Activated T-cell treated with anti-CD3 and anti-CD28 coated beads for 24 hours (primary cell): Measurements from ENCODE around the gene JPH3.
A peak's percentile ranks its signal among the peaks of the same experiment; 100 is the strongest.
"Not testable (repeated sequence)": the region's sequence is repeated elsewhere in the genome, so short reads cannot be mapped to it uniquely, and the experiment has no call there.

ENCODE experiments used
- DNase-seq: peaks from one replicate; pipeline ENCODE4 v3.0.0-alpha.2; 2020; ENCODE audit warnings: low read depth

Gene JPH3

DNA sequence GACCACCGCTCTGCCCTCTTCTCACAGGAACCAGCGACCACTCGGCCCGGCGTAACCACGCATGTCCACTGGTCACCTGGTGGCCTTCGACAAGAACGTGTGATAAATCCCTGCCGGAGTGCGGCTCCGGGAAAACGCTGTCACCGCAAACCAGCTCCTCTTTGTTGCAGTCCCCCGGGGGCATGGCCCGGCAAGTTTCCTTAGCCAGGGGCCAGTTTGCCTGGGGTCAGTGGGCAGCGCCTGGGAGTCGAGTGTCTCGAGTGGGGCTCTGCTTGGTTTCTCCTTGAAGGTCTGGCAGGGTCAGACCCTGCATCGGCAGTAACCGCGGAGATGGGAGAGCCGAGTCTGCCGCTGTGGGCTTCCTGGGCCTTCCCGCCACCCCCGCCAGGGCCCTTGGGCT lies 52.5 kb downstream of the JPH3 start:
- no peak for DNase-seq

DNA sequence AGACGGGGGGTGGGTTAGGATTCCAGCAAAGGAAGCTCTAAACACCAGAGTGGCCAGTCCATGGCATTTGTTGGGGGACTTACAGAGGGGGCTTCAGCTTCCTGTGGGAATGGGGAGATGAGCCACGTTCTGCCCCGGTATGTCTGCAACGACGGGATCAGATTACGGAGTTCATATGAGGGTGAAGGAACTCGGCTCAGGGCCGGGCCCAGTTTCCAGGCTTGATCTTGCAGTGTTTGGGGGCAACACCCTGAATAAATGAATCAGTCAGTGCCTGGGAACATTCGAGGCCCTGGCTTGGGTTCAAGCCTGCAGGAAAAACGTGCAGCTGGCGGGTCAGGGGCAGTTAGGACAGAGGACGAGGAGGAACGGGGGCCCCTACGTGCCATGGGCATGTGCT lies 54.0 kb downstream of the JPH3 start:
- no peak for DNase-seq

DNA sequence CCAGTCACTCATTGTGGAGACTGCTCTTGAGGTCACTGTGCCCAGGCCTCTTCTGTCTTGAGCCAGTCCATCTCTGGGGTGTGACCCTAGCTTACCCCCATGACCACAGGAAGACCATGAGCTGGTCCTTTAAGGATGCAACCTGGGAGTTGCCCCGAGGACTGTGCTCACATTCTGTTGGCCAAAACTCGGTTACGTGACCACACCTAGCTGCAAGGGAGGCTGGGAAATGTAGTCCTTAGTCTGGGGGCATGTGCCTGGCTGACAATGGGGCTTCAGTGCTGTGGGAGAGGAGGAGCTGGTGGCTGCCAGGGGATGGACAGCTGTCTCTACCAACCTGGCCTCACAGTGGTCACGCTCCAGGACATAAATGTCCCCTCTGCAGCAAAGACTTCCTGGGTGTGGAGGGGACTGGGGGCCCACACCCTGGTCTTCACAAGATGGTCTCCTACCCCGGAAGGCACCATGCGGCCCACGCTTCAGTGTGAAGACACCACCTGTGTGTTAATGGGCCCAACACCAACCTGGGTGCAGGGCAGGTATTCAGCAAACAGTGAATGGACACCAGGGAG lies 55.4 kb downstream of the JPH3 start:
- DNase-seq: no peak

DNA sequence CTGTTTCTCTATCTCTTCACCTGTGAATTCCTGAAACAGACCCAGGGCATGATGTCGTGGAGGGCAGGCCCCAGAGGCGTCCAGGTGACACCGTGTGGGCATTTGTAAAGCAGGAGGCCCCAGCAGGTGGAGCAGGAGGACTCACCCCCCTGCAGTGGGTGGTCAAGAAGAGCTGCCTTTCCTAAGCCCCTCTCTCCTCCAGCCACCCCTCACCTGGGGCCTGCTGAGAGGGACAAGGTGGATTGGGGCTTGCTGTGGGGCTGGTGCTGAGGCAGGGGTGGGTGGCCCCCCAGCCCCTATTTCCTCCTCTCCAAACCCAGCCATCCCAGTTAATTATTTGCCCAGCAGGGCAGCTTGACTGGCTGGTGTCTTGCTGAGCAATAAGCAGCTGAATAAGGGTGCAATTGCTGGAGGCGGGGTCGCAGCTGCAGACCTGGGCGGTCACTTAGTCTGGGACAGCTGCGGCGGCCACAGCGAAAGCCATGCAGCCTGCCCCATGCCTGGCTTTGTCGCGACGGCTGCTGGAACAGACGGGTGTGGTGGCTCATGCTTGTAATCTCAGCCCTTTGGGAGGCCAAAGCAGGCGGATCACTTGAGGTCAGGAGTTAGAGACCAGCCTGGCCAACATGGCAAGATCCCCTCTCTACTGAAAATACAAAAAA lies 56.4 kb downstream of the JPH3 start:
- no peak for DNase-seq

DNA sequence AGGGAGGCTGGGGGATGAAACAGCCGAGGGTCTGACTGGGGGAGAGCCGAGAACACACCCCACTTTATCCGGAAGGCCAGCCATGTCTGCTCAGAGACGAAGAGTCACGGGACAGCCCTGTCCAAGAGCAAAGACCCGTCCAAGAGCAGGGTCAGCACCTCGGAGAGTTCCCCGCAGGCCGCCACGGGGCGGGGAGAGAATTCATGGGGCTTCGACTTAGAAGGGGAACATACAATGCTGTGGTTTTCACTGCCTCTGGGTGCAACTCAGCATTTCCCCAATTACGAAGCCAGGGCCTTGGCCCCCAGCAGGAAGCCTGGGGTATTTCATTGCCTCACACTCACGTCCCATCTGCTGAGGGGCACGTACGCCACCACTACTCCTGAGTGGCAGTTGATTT lies 59.3 kb downstream of the JPH3 start:
- DNase-seq: peak; percentile 2

DNA sequence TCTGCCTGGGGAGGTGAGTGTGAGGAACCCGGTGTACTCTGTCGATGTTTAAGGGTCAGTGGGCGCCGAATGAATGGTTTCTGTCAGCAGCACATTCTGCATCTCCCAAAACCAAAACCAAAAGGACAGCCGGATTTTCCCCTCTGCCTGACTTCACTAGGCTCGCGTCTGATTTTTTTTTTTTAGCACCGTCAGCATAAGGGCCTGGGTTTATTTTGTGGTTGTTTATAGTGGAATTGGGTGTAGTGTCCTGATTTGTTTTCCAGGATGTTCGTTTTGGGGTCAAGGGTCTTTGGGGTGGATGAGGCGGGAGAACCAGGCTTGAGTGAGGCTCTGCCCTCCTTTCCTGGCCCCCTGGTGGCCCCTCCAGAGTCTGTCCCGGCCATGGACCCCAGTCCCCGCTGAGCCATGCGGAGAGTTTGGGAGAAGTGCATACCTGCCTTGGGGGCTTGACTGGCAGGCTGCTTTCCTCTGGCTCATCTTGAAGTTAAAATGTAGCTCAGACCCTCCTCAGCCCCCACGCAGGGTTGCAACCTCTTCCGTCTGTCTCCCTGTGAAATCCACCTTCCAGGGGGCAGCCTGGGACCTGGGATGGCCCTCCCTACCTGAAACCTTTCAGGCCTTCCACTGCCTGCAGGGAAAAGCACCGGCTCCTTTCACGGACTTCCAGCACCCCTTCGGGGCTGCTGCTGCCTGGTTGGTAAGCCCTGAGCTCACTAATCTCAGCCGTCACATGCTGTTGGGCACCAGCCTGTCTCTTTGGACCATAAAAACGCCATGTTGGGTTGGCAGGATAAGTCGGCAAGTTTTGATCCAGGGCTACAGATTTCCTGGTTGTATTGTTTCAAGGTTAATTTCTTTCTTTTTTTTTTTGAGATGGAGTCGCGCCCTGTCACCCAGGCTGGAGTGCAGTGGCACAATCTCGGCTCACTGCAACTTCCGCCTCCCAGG lies 60.2 kb downstream of the JPH3 start:
- DNase-seq: no peak

DNA sequence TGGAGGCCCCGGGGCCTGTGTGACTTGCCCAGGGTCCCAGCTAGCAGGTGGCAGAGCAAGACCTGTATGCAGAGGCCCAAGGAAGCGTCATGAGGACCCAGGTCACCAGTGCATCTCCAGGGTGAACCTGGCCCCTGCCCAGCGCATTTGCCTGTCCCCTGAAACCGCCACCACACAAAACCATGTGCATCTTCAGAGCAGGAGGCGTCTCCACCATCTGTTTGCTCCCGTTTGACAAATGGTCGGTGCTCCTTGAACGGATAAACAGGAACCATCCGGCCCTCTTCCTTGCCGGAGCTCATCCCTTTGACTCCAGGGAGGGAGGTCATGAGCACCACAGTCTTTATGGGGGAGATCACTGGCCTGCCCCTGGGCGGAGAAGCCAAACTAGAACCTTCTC lies 62.5 kb downstream of the JPH3 start:
- no peak for DNase-seq

DNA sequence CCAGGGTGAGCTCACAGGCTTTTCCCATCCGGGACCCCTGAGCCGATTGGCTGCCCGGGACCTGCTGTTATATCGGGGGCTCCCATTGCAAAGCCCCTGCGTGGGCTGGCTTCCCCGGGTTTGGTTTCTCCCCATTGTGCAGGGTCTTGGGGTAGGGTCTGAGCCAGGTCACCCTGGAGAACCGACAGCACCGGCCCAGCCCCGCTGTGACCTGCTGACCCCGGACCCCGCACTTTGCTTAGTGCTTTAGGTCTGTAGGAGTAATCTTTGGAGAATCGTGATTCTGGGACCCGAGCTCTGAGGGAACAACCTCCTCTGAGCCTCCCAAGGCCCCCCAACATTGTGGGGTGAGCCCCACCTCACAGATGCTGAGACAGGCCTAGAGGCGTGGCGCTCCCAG lies 62.9 kb downstream of the JPH3 start:
- DNase-seq: no peak

DNA sequence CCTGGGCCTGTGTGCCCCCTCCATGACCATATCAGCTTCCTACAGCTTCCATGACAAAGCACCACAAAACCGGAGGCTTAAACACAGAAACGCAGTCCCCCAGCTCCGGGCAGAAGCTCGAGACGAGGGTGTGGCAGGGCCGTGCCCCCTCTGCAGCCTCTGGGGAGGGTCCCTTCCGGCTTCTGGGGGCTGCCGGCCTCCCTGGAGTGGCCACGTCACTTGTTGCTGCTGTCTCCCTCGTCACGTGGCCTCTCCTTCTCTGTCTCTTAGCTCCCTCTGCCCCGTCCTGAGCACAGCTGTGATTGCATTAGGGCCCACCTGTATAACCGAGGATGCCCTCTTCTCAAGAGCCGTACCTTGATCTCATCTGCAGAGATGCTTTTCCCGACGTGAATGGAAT lies 64.6 kb downstream of the JPH3 start:
- no peak for DNase-seq

DNA sequence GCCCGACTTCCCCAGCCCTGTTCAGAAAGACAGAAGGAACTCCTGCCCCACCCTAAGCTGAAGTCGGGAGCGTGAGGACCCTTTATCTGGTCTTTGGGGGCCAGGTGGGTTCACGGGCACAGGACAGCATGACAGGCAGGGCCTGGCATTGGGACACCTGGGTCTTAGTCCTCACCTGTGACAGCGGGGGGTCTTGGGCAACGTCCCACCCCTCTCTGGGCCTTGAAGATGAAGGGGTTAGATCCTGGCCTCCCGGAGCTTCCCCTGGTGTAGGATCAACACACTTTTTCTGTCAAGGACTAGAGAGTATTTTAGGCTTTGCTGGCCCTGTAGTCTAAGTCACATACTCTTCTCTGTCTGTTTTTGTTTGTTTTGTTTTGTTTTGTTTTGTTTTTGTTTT lies 65.1 kb downstream of the JPH3 start:
- DNase-seq: no peak

DNA sequence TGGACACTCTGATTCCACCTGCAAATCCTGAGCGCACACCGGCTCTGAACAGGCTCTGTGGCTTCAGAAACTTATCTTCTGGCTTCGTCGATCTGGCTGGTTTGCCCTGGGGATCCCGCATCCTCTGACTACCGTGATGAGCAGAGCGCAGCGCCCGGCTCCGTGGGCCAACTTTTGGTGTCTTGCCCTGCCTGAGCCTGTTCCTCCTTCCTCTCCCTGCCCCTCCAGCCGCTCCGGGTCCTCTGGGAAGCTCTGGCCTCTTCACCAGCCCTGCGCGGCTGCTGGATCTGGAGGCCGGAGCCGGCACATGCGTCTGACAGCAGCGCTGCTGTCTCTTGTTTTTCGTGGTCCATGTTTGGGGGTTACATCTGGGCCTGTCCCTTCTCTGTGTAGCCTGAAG lies 65.6 kb downstream of the JPH3 start:
- DNase-seq: no peak

DNA sequence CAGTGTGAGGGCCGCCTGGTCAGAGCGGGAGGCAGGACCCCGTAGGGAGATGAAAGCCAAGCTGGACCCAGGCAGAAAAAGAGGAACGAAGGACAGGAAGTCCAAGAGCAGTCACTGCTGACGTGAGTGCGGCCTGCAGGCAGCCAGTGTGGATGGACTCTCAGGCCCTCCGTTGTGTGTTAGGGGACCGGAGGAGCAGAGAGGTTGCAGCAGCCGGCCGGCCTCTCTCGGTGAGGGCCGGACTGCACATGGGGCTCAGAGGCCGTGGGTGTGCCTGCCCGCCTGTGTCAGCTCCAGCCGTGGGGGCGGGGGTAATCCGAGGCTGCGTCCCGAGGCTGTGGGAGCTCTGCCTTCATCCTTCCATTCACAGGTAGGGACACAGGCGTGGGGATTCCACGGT lies 67.4 kb downstream of the JPH3 start:
- DNase-seq: no peak

DNA sequence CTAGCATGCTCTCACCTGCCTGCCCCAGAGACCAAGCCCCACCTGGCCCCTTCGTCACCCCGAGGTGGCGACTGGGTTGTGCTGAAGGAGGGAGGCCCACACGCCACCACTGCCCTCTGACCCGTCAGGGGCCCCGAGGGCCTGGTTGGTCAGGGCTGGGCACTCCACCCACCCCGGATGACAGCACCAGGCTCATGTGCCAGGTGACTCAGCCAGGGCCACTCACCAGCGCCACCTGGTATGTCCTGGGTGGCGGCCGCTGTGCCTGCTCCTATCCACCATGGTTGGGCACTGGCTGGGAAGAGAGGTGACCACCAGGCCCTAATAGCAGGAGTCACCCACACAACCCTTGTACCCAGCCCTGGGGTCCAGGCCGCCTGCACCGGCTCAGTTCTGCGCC lies 68.9 kb downstream of the JPH3 start:
- DNase-seq: no peak

DNA sequence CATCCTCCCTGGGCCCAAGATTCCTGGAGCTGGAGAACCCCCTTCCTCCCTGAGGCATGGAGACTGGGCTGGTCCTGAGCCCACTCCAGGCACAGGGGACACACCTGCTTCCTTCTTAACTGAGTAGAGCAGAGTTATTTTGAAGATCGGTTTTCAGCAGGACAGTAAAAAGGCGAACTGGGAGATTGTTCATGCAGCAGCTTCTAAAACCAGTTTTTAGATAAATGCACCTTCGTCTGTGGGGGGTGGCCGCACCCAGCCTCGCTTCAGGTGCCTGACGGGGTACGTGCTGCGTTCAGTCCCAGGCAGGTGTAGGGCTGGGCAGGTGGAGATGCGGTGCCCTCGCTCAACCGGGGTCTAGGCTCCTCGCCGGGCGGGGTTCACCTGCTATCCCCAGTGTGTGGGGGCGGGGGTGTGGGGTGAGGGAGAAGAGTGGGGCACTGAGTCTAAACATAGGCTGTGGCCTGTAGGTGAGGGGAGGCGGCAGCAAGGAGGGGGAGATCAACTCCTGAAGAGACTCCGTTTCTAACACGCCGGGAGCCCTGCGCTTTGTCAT lies 69.5 kb downstream of the JPH3 start:
- DNase-seq: no peak

DNA sequence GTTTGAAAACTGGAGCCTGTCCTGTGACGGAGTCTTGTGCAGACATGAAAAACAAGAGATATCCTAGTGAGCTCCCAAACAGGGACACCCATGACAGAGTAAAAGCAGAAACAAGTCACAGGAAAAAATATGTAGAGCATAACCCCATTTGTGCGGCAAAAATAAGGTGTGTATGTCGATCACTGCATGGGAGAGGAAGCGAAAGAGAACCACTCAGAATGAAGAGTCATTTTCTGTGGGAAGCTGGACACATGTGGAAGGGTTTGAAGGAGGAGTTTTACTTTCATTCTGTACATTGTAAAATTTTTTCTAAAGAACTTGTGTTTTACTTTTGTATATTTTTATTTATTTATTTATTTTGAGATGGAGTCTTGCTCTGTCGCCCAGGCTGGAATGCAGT lies 72.1 kb downstream of the JPH3 start:
- no peak for DNase-seq

DNA sequence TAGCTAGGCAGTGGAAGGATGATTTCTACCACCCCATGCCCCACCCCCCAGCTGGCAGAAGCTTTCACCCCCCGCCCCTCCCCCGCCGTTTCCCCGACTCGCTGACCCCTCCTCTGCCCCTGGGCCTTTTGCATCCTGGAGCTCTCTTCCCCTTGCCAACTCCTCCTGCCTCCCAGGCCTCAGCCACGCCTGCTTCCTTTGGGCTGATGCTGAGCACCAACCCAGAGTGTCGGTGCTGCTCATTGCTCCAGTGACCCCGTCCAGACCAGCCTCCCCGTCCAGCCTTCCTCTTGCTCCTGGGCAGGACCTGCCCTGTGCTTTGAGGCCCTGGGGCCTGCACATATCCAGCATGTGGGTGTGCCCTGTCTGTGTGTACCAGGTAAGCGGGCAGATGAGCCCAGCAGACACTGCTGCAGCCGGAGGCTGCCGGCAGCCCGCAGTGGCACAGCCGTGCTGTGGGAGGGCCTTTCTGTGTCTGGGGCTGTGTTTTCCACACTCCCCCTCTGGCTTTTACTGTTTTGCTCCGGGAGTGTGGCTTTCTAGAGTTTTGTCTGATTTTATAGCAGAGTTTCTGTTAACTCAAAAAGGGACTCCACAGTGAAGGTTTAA lies 72.9 kb downstream of the JPH3 start:
- no peak for DNase-seq

DNA sequence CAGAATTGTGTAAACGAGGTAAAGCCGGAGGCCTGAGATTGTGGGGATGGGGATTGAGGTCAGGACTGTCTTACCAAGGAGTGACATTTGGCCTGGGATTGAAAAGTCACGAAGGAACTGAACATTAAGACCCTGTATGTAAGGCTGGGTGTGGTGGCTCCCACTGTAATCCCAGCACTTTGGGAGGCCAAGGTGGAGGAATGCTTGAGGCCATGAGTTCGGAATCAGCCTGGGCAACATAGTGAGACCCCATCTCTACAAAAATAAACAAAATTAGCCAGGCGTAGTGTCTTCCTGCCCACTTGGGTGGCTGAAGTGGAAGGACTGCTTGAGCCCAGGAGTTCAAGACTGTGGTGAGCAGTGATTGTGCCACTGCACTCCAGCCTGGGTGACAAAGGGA lies 75.5 kb downstream of the JPH3 start:
- no peak for DNase-seq

DNA sequence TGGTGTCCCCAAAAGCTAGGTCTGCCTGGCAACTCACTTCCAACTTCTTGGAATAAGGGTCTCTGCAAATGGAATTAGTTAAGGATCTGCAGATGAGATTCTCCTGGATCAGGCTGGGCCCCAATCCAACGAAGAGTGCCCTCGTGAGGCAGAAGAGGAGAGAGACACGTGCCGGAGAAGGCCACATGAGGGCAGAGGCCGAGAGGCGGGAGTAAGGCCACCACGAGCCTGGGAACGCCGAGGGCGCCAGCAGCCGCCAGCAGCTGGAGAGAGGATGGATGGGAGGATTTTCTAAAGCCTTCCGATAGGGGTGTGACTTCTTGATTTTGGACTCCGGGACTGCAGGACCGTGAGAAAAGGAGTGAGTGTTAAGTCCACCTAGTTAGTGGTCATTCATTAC lies 76.3 kb downstream of the JPH3 start:
- no peak for DNase-seq

DNA sequence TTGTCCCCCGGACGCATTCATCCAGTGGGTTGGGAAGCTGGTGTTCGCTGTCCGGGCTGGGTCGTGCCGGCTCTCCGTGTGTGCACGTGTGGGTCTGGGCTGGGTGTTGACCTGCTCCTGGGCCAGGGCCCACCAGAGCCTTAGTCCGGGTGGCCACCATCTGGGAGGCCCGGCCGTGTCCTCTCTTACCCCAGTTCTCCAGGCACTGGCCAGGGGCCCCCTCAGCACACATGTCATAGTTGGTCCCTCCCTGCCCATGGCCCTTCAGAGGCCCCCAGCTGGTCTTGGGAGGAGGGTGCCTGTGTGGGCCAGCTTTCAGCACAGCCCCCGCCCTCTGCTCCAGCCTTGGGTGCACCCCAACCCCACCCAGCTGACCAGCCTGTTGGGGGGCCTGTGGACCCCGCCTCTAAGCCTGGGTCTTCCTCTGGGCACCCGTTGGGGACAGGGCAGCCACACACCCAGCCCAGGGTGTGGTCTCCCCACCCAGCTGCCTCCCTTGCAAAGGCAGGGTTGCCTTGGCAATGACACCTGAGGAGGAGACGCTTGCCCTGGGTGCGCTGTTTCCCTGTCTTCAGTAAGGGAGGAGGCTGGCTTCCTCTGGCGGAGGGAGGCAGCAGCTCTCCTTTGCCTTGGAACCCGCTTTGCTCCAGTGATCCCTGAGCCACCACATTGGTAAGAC lies 77.4 kb downstream of the JPH3 start:
- no peak for DNase-seq

DNA sequence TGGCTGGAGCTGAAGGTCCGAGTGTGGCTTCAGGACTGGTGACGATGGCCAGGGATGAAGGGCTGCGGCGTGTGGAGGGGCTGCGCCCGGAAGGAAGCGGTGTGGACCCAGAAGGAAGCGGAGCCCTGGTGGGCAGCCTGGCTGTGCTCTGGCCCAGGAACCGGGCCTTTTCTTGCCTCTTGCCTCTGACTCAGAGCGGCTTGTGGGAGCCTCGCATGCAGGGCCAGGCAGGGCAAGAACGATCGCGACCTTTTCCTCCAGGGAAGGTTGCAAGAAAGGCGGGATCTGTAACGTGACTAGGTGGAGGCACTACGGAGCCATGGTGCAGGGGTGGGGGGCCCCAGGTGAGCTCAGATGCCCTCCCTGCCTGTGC lies 78.0 kb downstream of the JPH3 start:
- no peak for DNase-seq

DNA sequence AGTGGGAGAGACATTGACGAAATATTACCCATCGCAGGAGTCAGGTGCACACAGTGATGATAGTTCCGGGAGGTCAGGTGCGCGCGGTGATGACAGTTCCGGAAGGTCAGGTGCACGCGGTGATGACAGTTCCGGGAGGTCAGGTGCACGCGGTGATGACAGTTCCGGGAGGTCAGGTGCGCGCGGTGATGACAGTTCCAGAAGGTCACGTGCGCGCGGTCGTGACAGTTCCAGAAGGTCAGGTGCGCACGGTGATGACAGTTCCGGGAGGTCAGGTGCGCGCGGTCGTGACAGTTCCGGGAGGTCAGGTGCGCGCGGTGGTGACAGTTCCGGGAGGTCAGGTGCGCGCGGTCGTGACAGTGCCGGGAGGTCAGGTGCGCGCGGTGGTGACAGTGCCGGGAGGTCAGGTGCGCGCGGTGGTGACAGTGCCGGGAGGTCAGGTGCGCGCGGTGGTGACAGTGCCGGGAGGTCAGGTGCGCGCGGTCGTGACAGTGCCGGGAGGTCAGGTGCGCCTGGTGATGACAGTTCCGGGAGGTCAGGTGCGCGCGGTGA lies 78.8 kb downstream of the JPH3 start:
- DNase-seq: not testable (repeated sequence)
